Endothelial cell of umbilical vein (primary cell): ENCODE data around the gene CYP46A1. TPM values are rescaled to one million over a fixed set of nuclear protein-coding genes. Genes with fewer than 3 reads are reported as not detected.

ENCODE experiments used
- BruUV-seq: library from RNA; stranded (reverse); fragments of 400-500 nt; replicated peaks from 2 replicates; lab custom pipeline; 2021; lab: Mats Ljungman, UMichigan
- CTCF ChIA-PET: fragments of 300-600, 350-600 bp; sonication (Branson Sonifier 250); formaldehyde crosslinking; loops from one replicate; lab custom pipeline; 2021; ENCODE audit warnings: antibody characterized with exemption, inconsistent platforms; lab: Charles Lee
- POLR2A ChIA-PET: fragments of 300-600, 350-600 bp; sonication (Branson Sonifier 250); formaldehyde crosslinking; loops from one replicate; lab custom pipeline; 2021; ENCODE audit warnings: antibody characterized with exemption, inconsistent platforms; lab: Charles Lee
- DNase-seq: peaks from one replicate; pipeline ENCODE4 v3.0.0-alpha.2; 2011; ENCODE audit warnings: low read depth, low spot score
- FAIRE-seq: peaks from 2 replicates; lab custom pipeline; 2011; peaks lifted over from hg19 to GRCh38; lab: Jason Lieb, UNC
- H2AFZ ChIP-seq: 2 replicates; pipeline ENCODE4 v1.6.0; 2012; ENCODE audit warnings: low read depth, low read length, control low read depth, inconsistent platforms
- H3K27ac ChIP-seq: 2 replicates; pipeline ENCODE4 v1.5.1; 2011; ENCODE audit warnings: low read depth, mild to moderate bottlenecking, control low read depth, low read length, moderate library complexity; ENCODE audit not compliant: insufficient read depth
- H3K27me3 ChIP-seq, 2 experiments: 2 replicates each; pipeline versions ENCODE4 v1.6.0 to v1.6.1; 2011; ENCODE audit warnings: low read length in 2 of 2, mixed read lengths in 1 of 2; ENCODE audit not compliant: control insufficient read depth in 2 of 2, insufficient read depth in 2 of 2
- H3K36me3 ChIP-seq, 2 experiments: 2 replicates in 1 of 2; 3 replicates in 1 of 2; pipeline ENCODE4 v1.5.1; 2011; ENCODE audit warnings: low read length in 2 of 2, mild to moderate bottlenecking in 1 of 2, moderate library complexity in 1 of 2; ENCODE audit not compliant: control insufficient read depth in 2 of 2, insufficient read depth in 2 of 2; ENCODE audit errors: extremely low read depth in 1 of 2
- H3K4me1 ChIP-seq: 3 replicates; pipeline ENCODE4 v1.5.1; 2011; ENCODE audit warnings: mild to moderate bottlenecking, low read length; ENCODE audit not compliant: control insufficient read depth, insufficient read depth; ENCODE audit errors: extremely low read depth
- H3K4me2 ChIP-seq: 2 replicates; pipeline ENCODE4 v1.6.1; 2011; ENCODE audit warnings: low read length, control low read depth, mixed read lengths; ENCODE audit not compliant: insufficient read depth
- H3K4me3 ChIP-seq, 3 experiments: fragments of 200-600 bp in 1 of 3; sonication (generic), shearing (Covaris generic) in 1 of 3; replicated peaks in 1 of 3; 2 replicates each; pipeline ENCODE4 v1.5.1; 2011 to 2016; ENCODE audit warnings: control low read depth in 3 of 3, low read length in 3 of 3, mild to moderate bottlenecking in 2 of 3, inconsistent platforms in 1 of 3, low read depth in 1 of 3, moderate library complexity in 1 of 3; ENCODE audit not compliant: insufficient read depth in 1 of 3
- H3K79me2 ChIP-seq: 2 replicates; pipeline ENCODE4 v1.6.0; 2012; ENCODE audit warnings: low read length, inconsistent platforms; ENCODE audit not compliant: control insufficient read depth, insufficient read depth
- H3K9ac ChIP-seq: replicated peaks from 2 replicates; pipeline ENCODE3; 2011; ENCODE audit warnings: low read length, control low read depth; ENCODE audit not compliant: insufficient read depth; ENCODE audit errors: extremely low read depth
- H3K9me1 ChIP-seq: replicated peaks from 3 replicates; pipeline ENCODE4 v1.6.0; 2011; ENCODE audit warnings: mild to moderate bottlenecking, low read length; ENCODE audit not compliant: control insufficient read depth, insufficient read depth; ENCODE audit errors: extremely low read depth
- H3K9me3 ChIP-seq: replicated peaks from 2 replicates; pipeline ENCODE4 v1.5.1; 2012; ENCODE audit warnings: low read length, inconsistent platforms; ENCODE audit not compliant: control insufficient read depth, insufficient read depth
- H4K20me1 ChIP-seq: replicated peaks from 2 replicates; pipeline ENCODE3; 2011; ENCODE audit warnings: mild to moderate bottlenecking, low read length; ENCODE audit not compliant: control insufficient read depth, insufficient read depth; ENCODE audit errors: extremely low read depth
- CTCF ChIP-seq, 2 donors: IDR thresholded peaks; 1 replicate in 1 of 2; 2 replicates in 1 of 2; pipeline ENCODE4 v1.5.1; 2011; ENCODE audit warnings: low read length in 2 of 2, mild to moderate bottlenecking in 2 of 2, moderate library complexity in 2 of 2, control low read depth in 1 of 2, inconsistent platforms in 1 of 2, low read depth in 1 of 2; ENCODE audit not compliant: insufficient read depth in 1 of 2; ENCODE audit errors: extremely low read depth in 1 of 2
- EZH2 ChIP-seq: IDR thresholded peaks from 2 replicates; pipeline ENCODE4 v1.6.1; 2012; ENCODE audit warnings: borderline replicate concordance, low read depth, mild to moderate bottlenecking, moderate library complexity, low read length, inconsistent platforms; ENCODE audit not compliant: severe bottlenecking
- FOS ChIP-seq: IDR thresholded peaks from 2 replicates; pipeline ENCODE4 v1.6.1; 2011; ENCODE audit warnings: mild to moderate bottlenecking, low read length, moderate library complexity, borderline replicate concordance; ENCODE audit not compliant: insufficient read depth
- GATA2 ChIP-seq: IDR thresholded peaks from 2 replicates; pipeline ENCODE4 v1.7.0; 2011; ENCODE audit warnings: low read depth, mild to moderate bottlenecking, moderate library complexity, mixed read lengths, low read length; ENCODE audit not compliant: insufficient read length, insufficient read depth
- JUN ChIP-seq: IDR thresholded peaks from 2 replicates; pipeline ENCODE4 v1.6.1; 2011; ENCODE audit warnings: borderline replicate concordance, low read depth; ENCODE audit not compliant: insufficient read length, insufficient read depth
- MAX ChIP-seq: IDR thresholded peaks from 2 replicates; pipeline ENCODE4 v1.6.1; 2011; ENCODE audit not compliant: insufficient read depth, insufficient read length
- MYC ChIP-seq: IDR thresholded peaks from one replicate; pipeline ENCODE4 v1.6.1; 2011; ENCODE audit warnings: mild to moderate bottlenecking, low read depth, low read length
- POLR2A ChIP-seq: IDR thresholded peaks from 2 replicates; pipeline ENCODE4 v1.6.1; 2012; ENCODE audit warnings: low read depth, mild to moderate bottlenecking, control low read depth, low read length
- POLR2AphosphoS5 ChIP-seq: IDR thresholded peaks from 2 replicates; pipeline ENCODE4 v1.6.1; 2012; ENCODE audit warnings: low read depth, mild to moderate bottlenecking, control low read depth, low read length, moderate library complexity; ENCODE audit not compliant: insufficient read depth
- dilution Hi-C: fragments of 300-500 bp; cut with MboI; formaldehyde crosslinking; loops from one replicate; pipeline ENCODE4 v1.15.0; 2019; ENCODE audit warnings: low sequenced_read_pairs; ENCODE audit not compliant: extremely low pct_ligation_motif_present
- intact Hi-C: fragments of 100-400 bp; cut with micrococcal nuclease; formaldehyde crosslinking; loops from one replicate; pipeline ENCODE4 v1.10.0; 2022
- polyA plus RNA-seq, 4 experiments: library from polyadenylated mRNA; depleted of rRNA in 3 of 4; stranded (reverse) in 3 of 4; unstranded in 1 of 4; fragments of >200 nt; gene quantifications; 2 replicates each; pipeline versions ENCODE4 v1.2.1 to v1.2.3, GENCODE V29; 2011 to 2012; ENCODE audit warnings: missing spikeins in 1 of 4
- total RNA-seq: library from RNA; stranded (reverse); gene quantifications from 2 replicates; pipeline ENCODE4 v1.2.3, GENCODE V29; 2021

The CYP46A1 gene
- total and polyA plus RNA-seq, 2 donors (not counting 3 experiments of a cell fraction or from before 2014, with no cell fraction given), result 0.03 to 0.24 TPM

GRCh38 chr14:99677231-99678140 is 6.6 kb upstream of the CYP46A1 start:
- H3K9me1 ChIP-seq, result no peaks in the 10 kb centered on the region
- H3K9me3 ChIP-seq, result no peaks in the 10 kb centered on the region
- ChIA-PET POLR2A (no interaction called here), CTCF (interaction anchor here (1.0 to 1.7 kb wide), 3 partner anchors 9 to 222 kb away, joined by 3 to 7 read pairs (median 3); no protein-coding TSS in a partner anchor)
- TF ChIP-seq MAX (no peak), JUN (no peak), GATA2 (no peak), CTCF (IDR thresholded peaks at IDR 0.05; ENCODE audit: extremely low read depth in 1 of 2, insufficient read depth in 1 of 2, low read depth in 1 of 2, low read length in 2 of 2) (no peak), EZH2 (no peak), POLR2AphosphoS5 (no peak), POLR2A (no peak), MYC (no peak), FOS (no peak)
- dilution Hi-C loops (no loop called here), intact Hi-C loops (no loop called here)
- no peaks in the 10 kb centered on the region for H3K79me2 ChIP-seq
- H3K27me3 ChIP-seq, result peaks cover 10 to 15% of the 10 kb centered on the region in 2 experiments
- FAIRE-seq, result no peak
- H3K4me2 ChIP-seq, result no peak overlapping the region
- H3K4me1 ChIP-seq, result no peaks in the 10 kb centered on the region
- H3K9ac ChIP-seq, result no peak overlapping the region
- no peak overlapping the region for H3K27ac ChIP-seq
- no peaks in the 10 kb centered on the region for H3K36me3 ChIP-seq
- no peaks in the 10 kb centered on the region for H4K20me1 ChIP-seq
- no peak for DNase-seq
- no peak overlapping the region for H2AFZ ChIP-seq
- no TSS peak for BruUV-seq
- H3K4me3 ChIP-seq, result no peak overlapping the region
